GM12878 (cell line): ENCODE results near the gene PEAR1. TPM values are rescaled to one million over a fixed set of nuclear protein-coding genes. Genes with fewer than 3 reads are reported as not detected.

ENCODE experiments used
- ATAC-seq: fragments of 200-7000 bp; cut with Tn5 transposase; 3 replicates; pipeline ENCODE4 v1.9.1; 2020; ENCODE audit warnings: mild to moderate bottlenecking, moderate library complexity
- BruUV-seq: library from RNA; stranded (reverse); fragments of 400-500 nt; replicated peaks from 2 replicates; lab custom pipeline; 2021; lab: Mats Ljungman, UMichigan
- CTCF ChIA-PET: fragments of 300-600 bp; sonication (Branson Sonifier 250); formaldehyde crosslinking; extraction: SDS; loops from one replicate; lab custom pipeline; 2021; ENCODE audit warnings: inconsistent platforms; lab: Yijun Ruan, JAX
- POLR2A ChIA-PET: fragments of 350-600 bp; formaldehyde crosslinking; extraction: SDS; loops from one replicate; lab custom pipeline; 2021; ENCODE audit warnings: inconsistent platforms; lab: Charles Lee
- RAD21 ChIA-PET: fragments of 300-600 bp; sonication (Branson Sonifier 250); formaldehyde crosslinking; loops from one replicate; lab custom pipeline; 2023; ENCODE audit warnings: antibody characterized with exemption; ENCODE audit not compliant: unreplicated experiment; lab: Charles Lee
- SMC1A ChIA-PET: fragments of 300-600 bp; sonication (Branson Sonifier 250); formaldehyde crosslinking; loops from one replicate; lab custom pipeline; 2023; ENCODE audit not compliant: unreplicated experiment, uncharacterized antibody; lab: Charles Lee
- DNase-seq: peaks from one replicate; pipeline ENCODE4 v3.0.0-alpha.2; 2011; ENCODE audit warnings: low read depth, low spot score
- FAIRE-seq: peaks from 3 replicates; lab custom pipeline; 2011; peaks lifted over from hg19 to GRCh38; lab: Jason Lieb, UNC
- H2AFZ ChIP-seq: 2 replicates; pipeline ENCODE4 v1.6.0; 2011; ENCODE audit warnings: low read depth, low read length, control low read depth; ENCODE audit not compliant: control insufficient read depth
- H3K27ac ChIP-seq: 2 replicates; pipeline ENCODE4 v1.5.1; 2011; ENCODE audit warnings: control low read depth; ENCODE audit not compliant: control insufficient read depth, insufficient read depth
- H3K27me3 ChIP-seq, 2 experiments: replicated peaks in 1 of 2; 2 replicates each; pipeline versions ENCODE4 v1.6.0 to v1.6.1; 2011; ENCODE audit warnings: low read length in 1 of 2; ENCODE audit not compliant: control insufficient read depth in 2 of 2, insufficient read depth in 2 of 2
- H3K36me3 ChIP-seq, 2 experiments: 2 replicates each; pipeline ENCODE4 v1.5.1; 2011; ENCODE audit warnings: low read length in 1 of 2; ENCODE audit not compliant: control insufficient read depth in 2 of 2, insufficient read depth in 2 of 2
- H3K4me1 ChIP-seq: 2 replicates; pipeline ENCODE4 v1.6.1; 2011; ENCODE audit warnings: mild to moderate bottlenecking, low read length, moderate library complexity, mixed read lengths; ENCODE audit not compliant: control insufficient read depth, insufficient read depth
- H3K4me2 ChIP-seq: 2 replicates; pipeline ENCODE4 v1.6.0; 2011; ENCODE audit warnings: control low read depth; ENCODE audit not compliant: control insufficient read depth, insufficient read depth
- H3K4me3 ChIP-seq: fragments of 200-600 bp; sonication (generic); 2 replicates; pipeline ENCODE4 v1.5.1; 2016
- H3K79me2 ChIP-seq: 2 replicates; pipeline ENCODE4 v1.6.0; 2011; ENCODE audit warnings: low read length; ENCODE audit not compliant: control insufficient read depth, insufficient read depth
- H3K9ac ChIP-seq: 2 replicates; pipeline ENCODE4 v1.8.0; 2011; ENCODE audit warnings: low read length, control low read depth, mixed read lengths; ENCODE audit not compliant: control insufficient read depth, insufficient read depth
- H3K9me3 ChIP-seq: replicated peaks from 3 replicates; pipeline ENCODE4 v1.5.1; 2011; ENCODE audit warnings: mild to moderate bottlenecking, low read length; ENCODE audit not compliant: control insufficient read depth, insufficient read depth
- H4K20me1 ChIP-seq: 2 replicates; pipeline ENCODE4 v1.6.0; 2011; ENCODE audit not compliant: control insufficient read depth, insufficient read depth
- CBX5 ChIP-seq: sonication (generic); IDR thresholded peaks from 2 replicates; pipeline ENCODE4 v1.6.1; 2016; ENCODE audit warnings: low read depth, moderate library complexity, mild to moderate bottlenecking, inconsistent platforms
- CEBPB ChIP-seq, 2 experiments: fragments of 150-350 bp in 1 of 2; IDR thresholded peaks; 2 replicates each; pipeline ENCODE4 v1.6.1; 2012 to 2014; ENCODE audit warnings: low read depth in 2 of 2, low read length in 2 of 2, borderline replicate concordance in 1 of 2, inconsistent platforms in 1 of 2
- E2F8 ChIP-seq: fragments of 450-650 bp; IDR thresholded peaks from 2 replicates; pipeline ENCODE4 v1.6.1; 2018; ENCODE audit warnings: mild to moderate bottlenecking, low read depth, moderate library complexity; ENCODE audit not compliant: partially characterized antibody
- ELK1 ChIP-seq: IDR thresholded peaks from 2 replicates; pipeline ENCODE4 v1.6.1; 2012; ENCODE audit warnings: low read depth, low read length, improper control_type of control experiment
- IKZF1 ChIP-seq: fragments of 450-650 bp; conservative IDR thresholded peaks from 2 replicates; pipeline ENCODE4 v1.6.1; 2017; ENCODE audit warnings: antibody characterized with exemption, mild to moderate bottlenecking
- NKRF ChIP-seq: fragments of 450-650 bp; conservative IDR thresholded peaks from 2 replicates; pipeline ENCODE4 v1.6.1; 2017; ENCODE audit warnings: mild to moderate bottlenecking, moderate library complexity
- PAX5 ChIP-seq: IDR thresholded peaks from 2 replicates; pipeline ENCODE4 v1.6.1; 2011; ENCODE audit warnings: low read depth, low read length, borderline replicate concordance
- SREBF2 ChIP-seq: IDR thresholded peaks from 2 replicates; pipeline ENCODE4 v1.6.1; 2012; ENCODE audit warnings: mild to moderate bottlenecking, low read length
- STAT1 ChIP-seq: fragments of 450-650 bp; conservative IDR thresholded peaks from 2 replicates; pipeline ENCODE4 v1.6.1; 2014; ENCODE audit warnings: antibody characterized with exemption, mild to moderate bottlenecking
- WGBS: methylation state at CpG from one replicate; pipeline ENCODE4 v1.1.6; 2016; ENCODE audit warnings: low lambda C conversion rate; ENCODE audit not compliant: insufficient replicate concordance, insufficient coverage; ENCODE audit errors: missing lambda C conversion rate; 5-methylcytosine and 5-hydroxymethylcytosine counted together
- in situ Hi-C: fragments of 300-500 bp; cut with MboI; formaldehyde crosslinking; loops from 9 replicates; pipeline ENCODE4 v1.14.3; 2018; ENCODE audit warnings: mixed read lengths
- intact Hi-C: fragments of 100-400 bp; cut with micrococcal nuclease; formaldehyde crosslinking; loops from one replicate; pipeline ENCODE4 v1.14.2; 2022; ENCODE audit not compliant: unreplicated experiment
- polyA plus RNA-seq, 11 experiments: library from polyadenylated mRNA; depleted of rRNA in 4 of 11; unstranded in 6 of 11; stranded (reverse) in 5 of 11; fragments of >200 nt; fragmentation: Nextera tagmentation in 4 of 11; fragmentation: Illumina TruSeq in 1 of 11; extraction: Ambion mirVana in 4 of 11; extraction: Trizol in 1 of 11; gene quantifications; 1 replicate in 1 of 11; 2 replicates in 10 of 11; pipeline versions ENCODE4 v1.2.1 to v1.2.3, GENCODE V29; 2011 to 2016; ENCODE audit warnings: inconsistent platforms in 2 of 11, missing spikeins in 2 of 11, low read depth in 1 of 11
- total RNA-seq, 4 experiments: library from RNA; depleted of rRNA in 3 of 4; stranded (reverse); fragments of >200 nt in 3 of 4; fragmentation: Illumina TruSeq in 1 of 4; extraction: Trizol in 1 of 4; gene quantifications; 2 replicates each; pipeline versions ENCODE4 v1.2.1 to v1.2.3, GENCODE V29; 2013 to 2021
- TF ChIP-seq, protein P1 (sequence below): fragments of 450-650 bp; IDR thresholded peaks from 2 replicates; pipeline ENCODE4 v1.6.1; 2017; ENCODE audit warnings: mild to moderate bottlenecking

The PEAR1 gene
- total and polyA plus RNA-seq, 10 of the 15 experiments (the other 5 are each of a cell fraction or from before 2014, with no cell fraction given): not detected

GRCh38 chr1:156900896-156901589 lies 7.5 kb downstream of the PEAR1 start:
- no peaks in the 10 kb centered on the region for H3K36me3 ChIP-seq
- no peak overlapping the region for H3K4me3 ChIP-seq
- H3K27me3 ChIP-seq: peaks cover 0 to 6% of the 10 kb centered on the region in 2 experiments; a peak in 3 of 4 replicates
- intact Hi-C loops: no loop called here
- DNase-seq (no peak), FAIRE-seq (no peak), ATAC-seq (no peak)
- RAD21 ChIA-PET: interaction anchor here (1.2 to 1.6 kb wide), 2 partner anchors 175 to 189 kb away, joined by 3 to 4 read pairs; no protein-coding TSS in a partner anchor
- BruUV-seq: no TSS peak
- CTCF ChIA-PET: interaction anchor here (0.7 to 1.6 kb wide), 4 partner anchors 11 to 175 kb away, joined by 3 to 5 read pairs (median 4); no protein-coding TSS in a partner anchor
- H3K4me2 ChIP-seq: no peak overlapping the region
- H3K27ac ChIP-seq: no peak overlapping the region
- H2AFZ ChIP-seq: no peak overlapping the region
- in situ Hi-C loops: no loop called here
- POLR2A ChIA-PET: no interaction called here
- SMC1A ChIA-PET: interaction anchor here (0.5 to 1.1 kb wide), 2 partner anchors 144 to 173 kb away, joined by 3 read pairs; no protein-coding TSS in a partner anchor
- no peaks in the 10 kb centered on the region for H3K79me2 ChIP-seq
- no peaks in the 10 kb centered on the region for H4K20me1 ChIP-seq
- no peaks in the 10 kb centered on the region for H3K4me1 ChIP-seq
- H3K9me3 ChIP-seq: no peaks in the 10 kb centered on the region
- H3K9ac ChIP-seq: no peak overlapping the region
- TF ChIP-seq E2F8 (no peak), CBX5 (no peak), IKZF1 (no peak), ELK1 (no peak), CEBPB (IDR thresholded peaks at IDR 0.05; ENCODE audit: borderline replicate concordance in 1 of 2, low read depth in 2 of 2, low read length in 2 of 2) (no peak), SREBF2 (no peak), NKRF (no peak), PAX5 (no peak), STAT1 (no peak)
- TF ChIP-seq, protein P1, sequence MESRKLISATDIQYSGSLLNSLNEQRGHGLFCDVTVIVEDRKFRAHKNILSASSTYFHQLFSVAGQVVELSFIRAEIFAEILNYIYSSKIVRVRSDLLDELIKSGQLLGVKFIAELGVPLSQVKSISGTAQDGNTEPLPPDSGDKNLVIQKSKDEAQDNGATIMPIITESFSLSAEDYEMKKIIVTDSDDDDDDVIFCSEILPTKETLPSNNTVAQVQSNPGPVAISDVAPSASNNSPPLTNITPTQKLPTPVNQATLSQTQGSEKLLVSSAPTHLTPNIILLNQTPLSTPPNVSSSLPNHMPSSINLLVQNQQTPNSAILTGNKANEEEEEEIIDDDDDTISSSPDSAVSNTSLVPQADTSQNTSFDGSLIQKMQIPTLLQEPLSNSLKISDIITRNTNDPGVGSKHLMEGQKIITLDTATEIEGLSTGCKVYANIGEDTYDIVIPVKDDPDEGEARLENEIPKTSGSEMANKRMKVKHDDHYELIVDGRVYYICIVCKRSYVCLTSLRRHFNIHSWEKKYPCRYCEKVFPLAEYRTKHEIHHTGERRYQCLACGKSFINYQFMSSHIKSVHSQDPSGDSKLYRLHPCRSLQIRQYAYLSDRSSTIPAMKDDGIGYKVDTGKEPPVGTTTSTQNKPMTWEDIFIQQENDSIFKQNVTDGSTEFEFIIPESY: no peak
- TF ChIP-seq, all 136 proteins: peak for 0
- WGBS: 7% methylated on average over 6 of the region's 6 CpGs
